Measurements from ENCODE around the gene PDGFRB.

PDGFRB gene

DNA sequence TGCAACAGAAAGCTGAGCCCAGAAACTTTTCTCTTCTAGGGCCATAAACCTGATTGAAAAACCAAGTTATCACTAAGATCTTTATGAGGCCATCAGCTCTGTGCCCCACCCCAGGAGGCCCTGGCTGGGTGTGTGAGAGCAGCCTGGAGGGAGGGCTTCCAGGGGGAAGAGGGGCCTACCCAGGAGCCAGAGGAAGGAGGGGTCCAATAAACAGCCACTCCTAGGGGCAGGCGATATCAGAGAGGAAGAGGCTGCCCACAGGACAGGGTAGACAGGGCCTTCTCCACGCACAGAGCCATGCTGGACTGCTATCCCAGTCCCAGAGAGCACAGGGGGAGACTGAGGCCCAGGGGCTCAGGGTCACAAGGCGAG lies 6.5 kb upstream of the PDGFRB start:
- no peak for DNase-seq

GRCh38 chr5:150161242-150162141 lies 5.8 kb upstream of the PDGFRB start:
- DNase-seq, result peak; percentile 95

- no peak for DNase-seq
Measured at GRCh38 chr5:150160448-150161081, 4.9 kb upstream of the PDGFRB start.

DNA sequence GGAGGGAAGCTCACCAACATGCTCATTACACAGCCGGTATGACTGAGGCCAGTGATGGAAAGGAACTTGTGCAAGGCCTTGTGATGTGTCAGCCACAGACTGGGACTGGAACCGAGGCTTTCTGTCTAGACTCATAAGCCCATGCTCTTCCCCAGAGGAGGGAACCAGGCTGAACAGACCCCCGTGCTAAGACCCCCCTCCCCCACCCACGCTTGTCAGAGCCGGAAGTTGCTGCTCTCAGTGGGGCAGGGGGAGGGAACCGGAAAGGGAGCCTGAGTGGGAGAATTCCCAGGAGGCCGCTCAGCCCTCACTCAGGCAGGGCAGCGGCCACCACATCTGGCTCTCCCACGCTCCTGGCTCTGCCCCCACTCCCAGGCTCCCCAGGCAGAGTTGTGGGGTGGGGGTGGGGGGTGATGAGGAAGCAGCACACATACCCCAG lies 4.1 kb upstream of the PDGFRB start:
- DNase-seq, result no peak

- no peak for DNase-seq
Measured at GRCh38 chr5:150159031-150159430, 3.4 kb upstream of the PDGFRB start.

GRCh38 chr5:150158170-150158949 lies 2.7 kb upstream of the PDGFRB start:
- DNase-seq, result no peak

GRCh38 chr5:150157168-150157567 lies 1.5 kb upstream of the PDGFRB start:
- DNase-seq, result no peak

DNA sequence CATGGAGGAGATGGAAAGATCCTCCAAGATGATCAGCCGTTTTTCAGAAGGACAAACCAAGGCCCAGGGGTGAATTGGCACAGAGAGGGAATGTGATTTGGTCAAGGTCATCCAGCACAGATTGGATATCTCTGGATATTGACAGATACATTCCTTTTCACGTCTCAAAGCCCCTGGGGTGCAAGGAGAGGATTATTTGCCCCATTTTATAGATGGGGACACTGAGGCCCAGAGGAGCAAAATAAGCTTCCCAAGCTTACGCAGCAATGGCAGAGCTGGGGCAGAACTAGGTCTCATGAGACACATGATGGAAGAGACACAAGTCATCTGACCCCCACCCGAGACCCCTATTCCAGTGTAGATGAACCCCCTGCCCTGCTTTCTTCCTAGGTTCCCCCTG lies 895 bp upstream of the PDGFRB start:
- no peak for DNase-seq

GRCh38 chr5:150156027-150156368 lies 353 bp upstream of the PDGFRB start:
- DNase-seq, result no peak

DNA sequence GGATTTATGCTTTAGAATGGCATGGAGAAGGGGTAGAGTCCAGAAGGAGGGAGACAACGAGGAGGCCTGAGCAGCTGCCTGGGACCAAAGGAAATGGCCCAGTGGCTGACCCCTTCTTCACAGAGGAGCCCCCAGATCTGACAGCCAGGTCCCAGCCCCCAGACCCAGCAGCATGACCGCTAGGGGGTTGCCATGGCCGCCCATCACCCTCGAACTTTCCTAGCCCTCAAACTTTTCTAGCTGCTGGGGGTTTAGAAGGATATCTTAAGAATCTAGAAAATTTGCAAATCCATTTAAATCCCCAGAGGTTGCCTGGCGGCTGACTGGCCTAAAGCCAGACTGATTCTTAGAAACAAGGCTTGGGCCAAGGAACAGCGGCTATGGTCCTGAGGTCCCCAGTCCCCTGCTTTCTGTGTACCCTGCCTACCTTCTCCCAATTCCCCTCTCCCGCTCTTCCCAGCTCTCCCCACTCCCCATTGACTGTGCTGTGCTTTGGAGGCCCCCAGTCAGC lies 972 bp downstream of the PDGFRB start:
- no peak for DNase-seq

GRCh38 chr5:150153957-150154617 lies 1.6 kb downstream of the PDGFRB start:
- DNase-seq, result no peak

DNA sequence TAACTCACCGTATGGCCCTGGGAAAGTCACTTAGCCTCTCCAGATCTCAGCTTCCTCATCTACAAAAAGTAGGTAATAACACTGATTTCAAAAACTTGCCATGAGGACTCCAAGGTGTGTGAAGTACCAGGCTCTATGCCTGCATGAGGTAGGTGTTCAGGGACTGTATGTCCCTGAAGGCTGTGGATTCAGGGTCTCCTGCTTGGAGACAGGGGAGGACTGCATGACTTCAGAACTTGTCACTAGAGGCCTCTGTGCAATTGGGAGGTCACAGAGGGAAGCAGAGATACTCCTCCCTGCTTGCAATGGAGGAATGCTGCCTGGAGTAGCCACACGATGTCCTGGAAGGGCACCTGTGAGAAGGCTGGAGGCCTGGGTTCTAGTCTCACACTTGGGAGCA lies 2.2 kb downstream of the PDGFRB start:
- DNase-seq, result no peak

GRCh38 chr5:150152636-150153462 lies 2.8 kb downstream of the PDGFRB start:
- no peak for DNase-seq

DNA sequence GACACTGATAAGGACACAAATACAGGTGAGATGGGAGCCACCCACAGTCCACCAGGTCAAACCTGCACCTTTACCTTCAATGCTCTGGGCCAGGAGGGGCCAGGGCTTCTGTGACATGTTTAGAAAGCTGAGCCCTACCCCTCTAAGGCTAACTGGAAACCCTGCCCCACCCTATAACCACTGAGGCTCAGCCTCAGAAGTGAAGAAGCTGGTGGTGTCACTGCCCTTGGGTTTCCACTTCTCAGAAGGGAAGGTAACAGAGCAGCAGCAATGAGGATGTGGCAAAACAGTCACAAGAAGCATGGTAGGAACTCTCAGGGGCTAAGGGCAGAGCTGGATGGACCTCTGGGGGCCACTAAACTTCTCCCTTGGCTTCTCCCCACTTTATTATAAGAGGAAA lies 6.0 kb downstream of the PDGFRB start:
- no peak for DNase-seq

DNA sequence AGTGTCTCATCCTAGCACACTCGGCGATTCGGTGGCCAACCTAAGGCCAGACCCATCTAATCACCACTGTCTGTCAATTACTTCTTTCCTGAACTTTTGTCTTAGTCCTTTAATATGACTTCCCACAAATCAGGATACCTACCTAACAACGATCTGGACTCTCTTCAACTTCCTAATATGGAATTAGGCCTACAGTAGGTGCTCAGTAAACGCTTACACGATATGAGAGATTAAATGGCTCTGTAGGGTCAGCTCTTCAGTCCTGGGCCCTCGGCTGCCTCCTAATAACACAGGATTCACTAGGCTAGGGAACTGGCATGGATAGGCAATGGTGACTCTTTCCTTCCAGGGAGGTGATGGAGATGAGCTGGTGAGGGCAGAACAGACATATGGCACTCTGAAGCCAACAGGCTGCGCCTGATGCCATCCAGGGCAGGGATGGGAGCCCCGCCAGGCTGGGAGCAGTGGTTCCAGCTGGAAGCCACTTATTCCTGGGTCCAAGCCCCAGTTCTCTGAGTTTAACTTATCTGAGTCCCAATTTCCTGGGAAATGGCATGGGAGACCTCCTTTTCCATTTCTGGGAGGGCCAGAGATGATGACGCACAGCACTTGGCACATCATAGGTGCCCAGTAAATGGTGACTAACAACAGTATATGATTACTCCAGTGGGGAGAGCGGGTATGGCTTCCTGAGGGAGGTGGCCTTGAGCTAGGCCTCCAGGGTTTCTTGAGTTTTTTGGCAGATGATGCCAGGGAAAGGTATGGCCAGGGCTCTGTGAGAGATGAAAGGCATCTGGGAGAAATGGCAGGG lies 7.3 kb downstream of the PDGFRB start:
- no peak for DNase-seq

DNA sequence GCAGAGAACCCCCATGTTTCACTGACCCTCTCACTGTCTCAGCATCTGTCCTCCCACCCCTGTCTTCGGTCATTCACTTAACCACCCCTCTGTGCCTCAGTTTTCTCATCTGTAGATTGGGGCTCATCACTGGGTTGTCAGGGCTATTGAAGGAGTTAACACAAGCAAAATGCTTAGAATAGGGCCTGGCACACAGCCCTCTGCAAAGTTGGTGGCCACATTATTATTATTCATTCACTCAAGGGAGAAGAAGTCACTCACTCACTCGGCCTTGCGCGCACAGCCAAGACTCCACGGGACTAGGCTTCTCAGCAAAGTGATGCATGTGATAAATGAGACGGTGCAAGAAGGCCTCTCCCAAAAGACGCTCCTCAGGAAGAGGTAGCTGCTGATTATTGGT lies 8.0 kb downstream of the PDGFRB start:
- no peak for DNase-seq

- no peak for DNase-seq
Measured at GRCh38 chr5:150146862-150147601, 8.6 kb downstream of the PDGFRB start.

DNA sequence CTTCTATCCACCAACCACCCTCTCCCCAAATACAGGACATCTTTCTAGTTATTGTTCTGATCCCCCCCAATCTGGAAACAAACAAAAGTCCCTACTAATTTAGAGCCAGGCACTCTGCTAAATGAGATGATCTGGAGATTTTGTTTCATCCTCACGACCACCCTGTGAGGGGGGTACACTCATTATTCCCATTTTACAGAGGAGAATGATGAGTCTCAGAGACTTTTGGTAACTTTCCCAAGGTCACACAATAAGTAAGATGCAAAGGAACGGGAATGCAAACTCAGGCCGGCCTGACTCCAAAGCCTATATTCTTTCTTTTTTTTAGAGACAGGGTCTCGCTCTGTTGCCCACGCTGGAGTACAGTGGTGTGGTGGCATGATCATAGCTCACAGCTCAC lies 9.4 kb downstream of the PDGFRB start:
- DNase-seq, result no peak

DNA sequence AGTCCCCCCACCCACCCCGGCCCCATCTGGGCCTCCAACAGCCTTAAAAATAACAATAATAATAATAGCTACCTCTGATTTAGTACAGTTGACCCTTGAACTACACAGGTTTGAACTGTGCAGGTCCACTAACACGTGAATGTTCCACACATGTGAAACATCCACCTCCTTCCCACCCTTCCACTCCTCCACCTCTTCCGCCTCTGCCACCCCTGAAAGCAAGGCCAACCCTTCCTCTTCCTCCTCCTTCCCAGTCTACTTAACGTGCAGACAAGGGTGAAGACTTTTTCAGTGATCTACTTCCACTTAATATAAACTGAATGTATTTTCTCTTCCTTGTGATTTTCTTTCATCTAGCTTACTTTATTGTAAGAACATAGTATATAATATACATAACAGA lies 10.8 kb downstream of the PDGFRB start:
- DNase-seq, result no peak

DNA sequence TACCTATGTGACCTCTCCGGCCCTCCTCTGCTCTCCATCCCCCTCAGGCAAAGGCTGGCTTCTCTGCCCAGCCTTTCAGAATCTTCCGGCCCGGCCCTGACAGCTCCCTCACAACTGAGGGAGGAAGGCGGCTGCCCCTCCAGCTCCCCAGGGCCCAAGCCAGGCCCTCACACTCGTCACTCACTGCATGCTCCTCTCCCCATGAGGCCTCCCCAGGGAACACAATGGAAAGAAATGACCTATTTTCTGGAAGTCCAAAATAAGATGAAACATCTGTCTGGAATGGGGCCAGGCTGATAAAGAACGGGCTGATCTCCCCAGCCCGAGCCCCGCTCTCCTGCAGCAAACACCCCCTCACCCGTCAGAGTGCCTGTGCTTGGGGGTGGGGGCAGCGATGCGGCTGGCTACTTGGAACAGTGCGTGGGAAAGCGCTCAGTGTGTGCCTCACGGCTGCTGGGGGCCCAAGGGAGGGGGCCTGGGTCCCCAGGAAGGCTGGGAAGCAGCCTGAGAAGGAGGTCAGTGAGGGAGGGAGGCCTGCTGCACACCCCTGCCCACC lies 11.3 kb downstream of the PDGFRB start:
- no peak for DNase-seq
